Activated T-cell treated with anti-CD3 and anti-CD28 coated beads for 24 hours (primary cell): ENCODE results near the gene COL5A1.

Experiments
- DNase-seq: peaks from one replicate; pipeline ENCODE4 v3.0.0-alpha.2; 2020; ENCODE audit warnings: low read depth

Gene COL5A1

GRCh38 chr9:134641173-134641989 lies at the start of gene COL5A1:
Gene COL5A1 (plus strand): TSS chr9:134641803. CDS start chr9:134642188, 385 bp downstream.
- peak; percentile 30 for DNase-seq

GRCh38 chr9:134592018-134592818 lies 49.4 kb upstream of the COL5A1 start:
- DNase-seq: no peak

GRCh38 chr9:134592819-134593200 lies 48.8 kb upstream of the COL5A1 start:
- no peak for DNase-seq

- no peak for DNase-seq
These were observed 48.1 kb upstream of the COL5A1 start for GRCh38 chr9:134593286-134594077.

GRCh38 chr9:134594078-134594941 lies 47.3 kb upstream of the COL5A1 start:
- no peak for DNase-seq

DNA sequence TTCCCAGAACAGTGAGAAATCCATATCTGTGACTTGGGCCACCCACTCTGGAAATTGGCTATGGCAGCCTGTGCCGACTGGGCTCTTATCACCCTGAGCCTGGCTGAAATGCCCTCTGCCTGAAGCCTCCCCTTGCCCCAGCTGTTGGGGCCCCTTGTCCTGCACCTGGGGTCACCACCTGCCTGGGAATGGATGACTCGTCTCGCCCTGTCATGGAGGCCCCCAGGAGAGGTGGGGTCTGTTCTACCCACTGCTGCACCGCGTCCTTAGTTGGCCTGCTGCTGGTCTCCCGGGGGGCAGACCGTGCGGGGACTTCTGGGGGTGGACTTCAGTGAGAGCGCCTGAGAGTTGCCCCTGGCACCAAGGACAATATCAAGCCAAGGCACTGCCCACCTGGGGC lies 46.6 kb upstream of the COL5A1 start:
- no peak for DNase-seq

DNA sequence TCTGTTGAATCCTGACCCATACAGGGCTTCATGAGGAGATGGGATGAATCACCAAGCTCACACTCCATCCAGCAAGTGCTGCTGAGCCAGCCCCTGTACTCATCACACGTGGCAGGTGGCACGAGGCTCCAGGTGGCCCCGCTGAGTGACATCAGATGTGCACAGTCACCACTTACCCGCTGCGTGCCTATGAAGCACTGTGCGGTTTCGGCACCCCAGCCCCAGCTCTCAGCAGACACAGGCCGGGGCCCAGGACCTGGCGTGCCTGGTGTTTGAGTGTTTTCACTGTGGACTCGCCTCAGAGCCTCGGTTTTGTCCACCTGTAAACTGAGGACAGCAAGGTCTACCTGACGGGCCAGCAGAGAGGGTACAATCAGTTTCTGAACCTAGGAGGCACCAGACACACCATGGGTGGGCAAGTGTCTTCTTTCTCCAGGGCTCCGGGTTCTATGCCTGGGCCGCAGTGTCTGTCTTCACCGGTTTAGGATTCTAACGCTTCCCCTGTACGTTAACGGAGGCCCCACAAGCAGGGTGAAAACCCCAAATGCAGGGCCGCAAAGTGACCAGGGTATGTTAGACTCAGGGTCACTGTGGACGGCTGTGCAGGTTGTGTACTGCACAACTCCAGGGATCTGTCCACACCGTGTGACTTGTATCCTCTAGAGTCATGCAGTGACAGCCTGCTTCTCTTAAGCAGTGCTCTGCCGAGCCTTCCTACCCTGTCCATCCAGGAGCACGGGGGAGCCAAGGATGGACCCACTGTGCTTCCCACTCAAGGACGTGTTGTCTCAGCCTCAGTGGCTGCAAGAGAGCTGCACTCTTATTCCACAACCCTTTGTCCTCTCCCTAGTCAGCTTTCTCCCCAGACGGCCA lies 44.3 kb upstream of the COL5A1 start:
- DNase-seq: no peak

DNA sequence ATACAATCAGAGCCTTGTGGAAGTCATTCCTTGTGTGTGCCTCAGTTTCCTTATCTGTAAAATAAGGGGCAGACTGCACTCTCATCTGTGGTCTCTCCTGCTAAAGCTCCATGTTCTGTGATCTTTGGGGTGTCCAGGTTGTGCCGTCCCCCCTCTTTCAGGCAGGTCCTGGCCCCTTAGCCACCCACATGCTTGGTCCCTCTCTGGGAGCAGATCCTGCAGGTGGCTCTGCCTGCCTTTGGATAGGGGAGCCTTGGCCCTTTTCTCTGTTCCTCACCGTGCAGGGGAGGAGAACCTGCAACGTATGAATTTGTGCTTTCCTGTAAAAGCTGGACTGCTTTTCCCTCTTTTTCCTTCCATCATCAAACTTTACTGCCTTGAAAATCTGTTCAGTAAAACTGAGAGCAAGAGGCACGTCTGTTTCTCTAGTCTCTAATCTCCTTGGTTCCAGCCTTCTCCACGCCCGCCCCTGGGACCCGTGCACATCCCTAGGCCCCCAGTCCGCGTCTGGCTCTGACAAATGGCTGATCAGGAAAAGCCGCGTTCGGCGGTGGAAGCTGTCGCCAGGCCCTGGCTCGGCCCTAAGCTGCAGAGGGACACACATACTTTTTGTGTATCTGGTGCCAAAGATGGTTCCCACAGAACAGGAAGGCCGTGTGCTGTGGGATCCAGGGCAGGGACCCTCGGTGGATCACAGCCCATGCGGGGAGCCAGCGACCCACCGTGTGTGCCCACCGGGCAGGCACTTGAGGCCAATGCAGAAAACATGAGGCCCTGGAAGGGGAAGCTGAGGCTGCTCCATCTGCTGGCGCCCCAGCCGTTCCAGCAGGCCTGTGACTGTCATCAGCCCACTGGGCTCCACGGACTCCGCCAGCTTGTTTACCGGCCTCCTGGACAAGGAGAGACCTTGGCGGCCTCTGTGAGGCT lies 43.4 kb upstream of the COL5A1 start:
- DNase-seq: no peak

- no peak for DNase-seq
These were observed 42.7 kb upstream of the COL5A1 start for GRCh38 chr9:134598884-134599245.

DNA sequence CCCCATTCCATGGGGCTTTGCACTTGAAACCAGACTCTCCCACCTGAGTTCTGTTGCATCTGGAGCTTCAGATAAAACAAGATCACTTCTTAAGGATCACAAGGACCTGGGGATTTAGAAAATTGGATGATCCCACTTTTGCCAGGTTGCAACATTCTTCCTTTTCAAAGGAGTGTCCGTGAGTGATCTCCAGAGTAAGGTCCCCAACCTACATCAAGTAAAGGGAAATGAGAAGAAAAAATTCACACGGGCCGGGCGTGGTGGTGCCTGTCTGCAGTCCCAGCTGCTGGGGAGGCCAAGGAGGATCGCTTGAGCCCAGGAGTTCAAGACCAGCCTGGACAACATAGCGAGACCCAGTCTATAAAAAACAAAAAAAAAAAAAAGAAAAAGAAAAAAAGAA lies 41.2 kb upstream of the COL5A1 start:
- no peak for DNase-seq

GRCh38 chr9:134600836-134601638 lies 40.6 kb upstream of the COL5A1 start:
- no peak for DNase-seq

DNA sequence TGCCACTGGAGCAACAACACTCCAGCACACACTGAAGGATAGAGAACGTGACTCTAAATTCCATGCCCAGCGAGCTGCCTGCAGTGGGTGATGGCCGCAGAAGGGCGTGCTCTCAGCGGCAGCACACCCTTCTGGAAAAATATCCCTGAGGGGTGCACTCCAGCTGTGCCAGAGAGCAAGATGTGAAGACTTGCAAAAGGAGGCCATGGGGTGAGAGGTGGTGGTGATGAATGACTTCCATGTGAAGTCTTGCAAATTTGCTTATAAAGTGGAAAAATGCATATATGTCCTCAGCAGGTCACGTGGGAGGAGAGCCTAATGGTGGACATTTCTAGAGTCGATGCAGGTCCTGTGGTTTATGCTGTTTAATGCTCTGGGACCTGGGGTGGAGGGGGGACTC lies 39.8 kb upstream of the COL5A1 start:
- no peak for DNase-seq

GRCh38 chr9:134602547-134603362 lies 38.8 kb upstream of the COL5A1 start:
- DNase-seq: no peak

- no peak for DNase-seq
These were observed 36.8 kb upstream of the COL5A1 start for GRCh38 chr9:134604834-134605233.

GRCh38 chr9:134605351-134605965 lies 36.1 kb upstream of the COL5A1 start:
- no peak for DNase-seq

- DNase-seq: no peak
These were observed 35.6 kb upstream of the COL5A1 start for GRCh38 chr9:134605966-134606357.
